Measurements from ENCODE around the gene GRIFIN.

GRIFIN gene

GRCh38 chr7:2512179-2512661 is 36.0 kb upstream of the GRIFIN start:
- no peak for DNase-seq
- H3K27me3 ChIP-seq (replicated peaks; ENCODE audit: control insufficient read depth, insufficient read depth, low read length, poor library complexity, severe bottlenecking) = no peaks in the 10 kb centered on the region
- H3K4me1 ChIP-seq (ENCODE audit: control insufficient read depth, insufficient read depth, low read length, poor library complexity, severe bottlenecking) = peaks cover 60% of the 10 kb centered on the region
- H3K9me3 ChIP-seq (ENCODE audit: control insufficient read depth, low read length) = no peaks in the 10 kb centered on the region
- peak overlapping the region; percentile 45 for H3K4me3 ChIP-seq (ENCODE audit: insufficient read depth, low read depth, low read length, poor library complexity, severe bottlenecking)
- no peaks in the 10 kb centered on the region for H3K36me3 ChIP-seq (ENCODE audit: control insufficient read depth, insufficient read depth, low read length)
- H3K27ac ChIP-seq (ENCODE audit: insufficient read depth, low read length, poor library complexity, severe bottlenecking) = peak overlapping the region; percentile 88

GRCh38 chr7:2511769-2512168 is 35.6 kb upstream of the GRIFIN start:
- Histone ChIP-seq H3K4me1 (ENCODE audit: control insufficient read depth, insufficient read depth, low read length, poor library complexity, severe bottlenecking) (peaks cover 61% of the 10 kb centered on the region), H3K27me3 (replicated peaks; ENCODE audit: control insufficient read depth, insufficient read depth, low read length, poor library complexity, severe bottlenecking) (no peaks in the 10 kb centered on the region), H3K4me3 (ENCODE audit: insufficient read depth, low read depth, low read length, poor library complexity, severe bottlenecking) (peak overlapping the region; percentile 45), H3K36me3 (ENCODE audit: control insufficient read depth, insufficient read depth, low read length) (no peaks in the 10 kb centered on the region), H3K27ac (ENCODE audit: insufficient read depth, low read length, poor library complexity, severe bottlenecking) (peak overlapping the region; percentile 88), H3K9me3 (ENCODE audit: control insufficient read depth, low read length) (no peaks in the 10 kb centered on the region)
- no peak for DNase-seq

DNA sequence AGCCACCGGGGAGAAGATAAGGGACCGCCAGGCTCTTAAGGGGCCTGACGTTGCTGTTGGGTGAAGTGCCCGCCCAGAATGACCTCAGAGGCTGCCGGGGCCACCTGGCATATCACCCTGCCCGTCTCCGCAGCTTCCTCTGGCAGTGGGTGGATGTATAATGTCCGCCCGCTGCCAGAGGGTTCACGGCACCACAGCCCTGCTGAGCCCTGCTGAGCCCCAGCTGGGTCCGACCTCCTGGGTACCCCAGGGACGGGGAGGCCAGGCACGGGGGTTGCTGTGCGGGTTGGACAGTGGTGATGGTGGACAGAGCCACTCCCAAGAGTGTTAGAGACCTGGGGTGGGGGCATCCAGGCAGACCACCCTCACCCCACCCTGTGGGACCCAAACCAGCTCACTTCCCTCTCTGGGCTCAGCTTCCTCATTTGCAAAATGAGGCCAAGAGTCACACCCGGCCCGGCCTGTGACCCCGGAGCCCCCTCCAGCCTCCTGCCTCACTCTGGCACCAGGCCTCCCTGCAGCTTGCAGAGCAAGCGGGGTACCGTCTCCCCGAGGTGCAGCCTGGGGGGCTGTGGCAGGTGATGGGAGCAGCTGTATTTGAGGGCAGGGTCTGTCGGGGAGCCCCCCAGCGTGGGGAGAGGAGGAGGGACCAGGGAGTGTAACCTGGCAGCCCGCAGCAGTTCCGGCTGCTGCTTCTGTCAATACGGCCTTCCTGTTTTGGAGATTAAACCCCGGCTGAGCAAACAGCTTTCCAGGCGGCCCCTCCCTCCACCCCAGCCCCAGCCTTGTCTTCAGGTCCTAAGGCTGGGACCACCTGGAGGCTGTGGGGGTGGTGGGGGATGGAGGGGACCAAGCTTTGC is 34.9 kb upstream of the GRIFIN start:
- peak; percentile 46 to 50 (median 49) for DNase-seq
- no peaks in the 10 kb centered on the region for H3K36me3 ChIP-seq (ENCODE audit: control insufficient read depth, insufficient read depth, low read length)
- H3K9me3 ChIP-seq (ENCODE audit: control insufficient read depth, low read length) = no peaks in the 10 kb centered on the region
- peaks cover 61% of the 10 kb centered on the region for H3K4me1 ChIP-seq (ENCODE audit: control insufficient read depth, insufficient read depth, low read length, poor library complexity, severe bottlenecking)
- no peaks in the 10 kb centered on the region for H3K27me3 ChIP-seq (replicated peaks; ENCODE audit: control insufficient read depth, insufficient read depth, low read length, poor library complexity, severe bottlenecking)
- H3K4me3 ChIP-seq (ENCODE audit: insufficient read depth, low read depth, low read length, poor library complexity, severe bottlenecking) = peak overlapping the region; percentile 45
- peak overlapping the region; percentile 88 for H3K27ac ChIP-seq (ENCODE audit: insufficient read depth, low read length, poor library complexity, severe bottlenecking)

GRCh38 chr7:2510130-2510776 is 34.1 kb upstream of the GRIFIN start:
- Histone ChIP-seq H3K27ac (ENCODE audit: insufficient read depth, low read length, poor library complexity, severe bottlenecking) (peak overlapping the region; percentile 88), H3K4me3 (ENCODE audit: insufficient read depth, low read depth, low read length, poor library complexity, severe bottlenecking) (peak overlapping the region; percentile 45), H3K27me3 (replicated peaks; ENCODE audit: control insufficient read depth, insufficient read depth, low read length, poor library complexity, severe bottlenecking) (no peaks in the 10 kb centered on the region), H3K9me3 (ENCODE audit: control insufficient read depth, low read length) (no peaks in the 10 kb centered on the region), H3K36me3 (ENCODE audit: control insufficient read depth, insufficient read depth, low read length) (no peaks in the 10 kb centered on the region), H3K4me1 (ENCODE audit: control insufficient read depth, insufficient read depth, low read length, poor library complexity, severe bottlenecking) (peaks cover 61% of the 10 kb centered on the region)
- DNase-seq = no peak

DNA sequence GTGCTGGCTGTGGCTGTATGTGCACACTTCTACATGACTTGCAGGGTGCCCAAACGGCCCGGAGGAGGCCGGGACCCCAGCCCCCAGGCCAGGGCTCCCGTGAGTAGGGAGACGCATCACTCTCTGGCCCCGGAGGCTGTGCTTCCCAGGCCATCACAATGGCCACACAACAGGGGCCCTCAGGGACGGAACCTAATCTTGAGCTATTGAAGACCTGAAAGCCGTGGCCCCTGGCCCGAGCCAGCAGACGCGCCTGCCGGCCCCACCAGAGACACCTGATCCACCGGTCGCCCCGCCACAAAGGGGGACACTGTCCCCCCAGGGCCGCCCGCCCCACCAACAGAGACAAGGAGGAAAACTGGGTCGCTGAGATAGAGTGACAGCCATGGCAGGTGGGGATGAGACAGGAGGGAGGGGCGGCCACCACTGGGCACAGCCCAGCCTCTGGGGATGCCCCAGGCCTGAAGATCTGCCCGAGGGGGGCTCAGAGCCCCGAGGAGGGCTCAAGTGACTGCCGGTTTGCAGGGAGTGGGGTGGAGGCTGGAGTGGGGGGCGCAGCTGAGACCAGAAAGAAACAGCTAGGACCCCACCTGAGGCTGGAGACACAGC is 33.2 kb upstream of the GRIFIN start:
- peak overlapping the region; percentile 88 for H3K27ac ChIP-seq (ENCODE audit: insufficient read depth, low read length, poor library complexity, severe bottlenecking)
- no peak overlapping the region for H3K4me3 ChIP-seq (ENCODE audit: insufficient read depth, low read depth, low read length, poor library complexity, severe bottlenecking)
- no peak for DNase-seq

DNA sequence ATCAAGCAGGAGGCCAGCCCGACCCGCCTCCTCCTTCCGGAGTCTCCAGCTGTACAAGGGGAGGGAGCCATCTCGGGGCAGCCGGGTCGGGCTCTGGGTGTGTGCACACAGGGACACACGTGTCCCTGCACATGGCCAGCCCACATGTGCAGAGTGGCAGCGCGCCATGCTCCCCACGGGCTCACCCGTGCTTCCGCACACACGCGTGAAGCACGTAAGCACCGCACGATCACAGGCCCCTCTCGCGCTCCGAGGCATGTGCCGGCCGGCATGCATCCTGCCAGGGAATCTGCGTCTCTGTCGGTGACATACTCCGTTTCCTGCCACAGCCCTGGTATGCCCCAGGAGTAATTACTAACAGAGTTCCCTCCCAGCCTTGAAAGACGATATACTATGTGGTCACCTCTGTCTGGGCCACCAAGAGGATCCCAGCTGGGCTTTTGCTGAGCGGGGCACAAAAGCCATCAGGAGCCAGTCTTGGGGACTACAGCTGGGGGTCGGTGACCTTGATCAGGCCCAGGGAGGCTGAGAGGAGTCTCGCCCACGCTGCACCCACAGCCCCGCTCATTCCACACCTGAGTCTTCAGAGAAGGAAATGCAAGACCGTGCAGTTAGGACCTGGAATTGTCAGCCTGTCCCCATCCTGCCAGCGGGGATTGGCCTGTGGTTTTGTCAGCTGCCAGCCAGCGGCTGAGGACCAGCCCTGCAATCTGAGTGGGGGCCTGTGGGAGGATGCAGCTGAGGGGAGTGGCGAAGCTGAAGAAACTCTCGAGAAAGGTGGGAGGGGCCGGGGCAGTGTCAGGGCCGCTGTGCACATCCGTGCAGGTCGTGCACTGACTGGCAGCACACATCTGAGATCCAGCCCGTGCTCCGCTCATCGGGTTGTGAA is 32.4 kb upstream of the GRIFIN start:
- Histone ChIP-seq H3K27me3 (replicated peaks; ENCODE audit: control insufficient read depth, insufficient read depth, low read length, poor library complexity, severe bottlenecking) (no peaks in the 10 kb centered on the region), H3K27ac (ENCODE audit: insufficient read depth, low read length, poor library complexity, severe bottlenecking) (peak overlapping the region; percentile 88)
- peak; percentile 73 to 82 (median 77) for DNase-seq

More for the DNA sequence above, 33.2 kb upstream of the GRIFIN start:
- no peaks in the 10 kb centered on the region for H3K27me3 ChIP-seq (replicated peaks; ENCODE audit: control insufficient read depth, insufficient read depth, low read length, poor library complexity, severe bottlenecking)
- no peaks in the 10 kb centered on the region for H3K9me3 ChIP-seq (ENCODE audit: control insufficient read depth, low read length)
- no peaks in the 10 kb centered on the region for H3K36me3 ChIP-seq (ENCODE audit: control insufficient read depth, insufficient read depth, low read length)
- peaks cover 61% of the 10 kb centered on the region for H3K4me1 ChIP-seq (ENCODE audit: control insufficient read depth, insufficient read depth, low read length, poor library complexity, severe bottlenecking)

GRCh38 chr7:2507917-2508306 is 31.7 kb upstream of the GRIFIN start:
- Histone ChIP-seq H3K36me3 (ENCODE audit: control insufficient read depth, insufficient read depth, low read length) (no peaks in the 10 kb centered on the region), H3K27ac (ENCODE audit: insufficient read depth, low read length, poor library complexity, severe bottlenecking) (peak overlapping the region; percentile 88), H3K4me1 (ENCODE audit: control insufficient read depth, insufficient read depth, low read length, poor library complexity, severe bottlenecking) (peaks cover 57% of the 10 kb centered on the region), H3K9me3 (ENCODE audit: control insufficient read depth, low read length) (no peaks in the 10 kb centered on the region), H3K4me3 (ENCODE audit: insufficient read depth, low read depth, low read length, poor library complexity, severe bottlenecking) (no peak overlapping the region), H3K27me3 (replicated peaks; ENCODE audit: control insufficient read depth, insufficient read depth, low read length, poor library complexity, severe bottlenecking) (no peaks in the 10 kb centered on the region)
- DNase-seq = no peak

More for the DNA sequence above, 32.4 kb upstream of the GRIFIN start:
- no peaks in the 10 kb centered on the region for H3K36me3 ChIP-seq (ENCODE audit: control insufficient read depth, insufficient read depth, low read length)
- H3K9me3 ChIP-seq (ENCODE audit: control insufficient read depth, low read length) = no peaks in the 10 kb centered on the region
- peaks cover 61% of the 10 kb centered on the region for H3K4me1 ChIP-seq (ENCODE audit: control insufficient read depth, insufficient read depth, low read length, poor library complexity, severe bottlenecking)
- H3K4me3 ChIP-seq (ENCODE audit: insufficient read depth, low read depth, low read length, poor library complexity, severe bottlenecking) = no peak overlapping the region

- Histone ChIP-seq H3K4me3 (ENCODE audit: insufficient read depth, low read depth, low read length, poor library complexity, severe bottlenecking) (no peak overlapping the region), H3K27me3 (replicated peaks; ENCODE audit: control insufficient read depth, insufficient read depth, low read length, poor library complexity, severe bottlenecking) (no peaks in the 10 kb centered on the region), H3K27ac (ENCODE audit: insufficient read depth, low read length, poor library complexity, severe bottlenecking) (peak overlapping the region; percentile 88), H3K9me3 (ENCODE audit: control insufficient read depth, low read length) (no peaks in the 10 kb centered on the region), H3K36me3 (ENCODE audit: control insufficient read depth, insufficient read depth, low read length) (no peaks in the 10 kb centered on the region), H3K4me1 (ENCODE audit: control insufficient read depth, insufficient read depth, low read length, poor library complexity, severe bottlenecking) (peaks cover 51% of the 10 kb centered on the region)
- DNase-seq = no peak
Measured at GRCh38 chr7:2507208-2507916, 31.2 kb upstream of the GRIFIN start.

GRCh38 chr7:2505401-2505800 is 29.2 kb upstream of the GRIFIN start:
- Histone ChIP-seq H3K36me3 (ENCODE audit: control insufficient read depth, insufficient read depth, low read length) (no peaks in the 10 kb centered on the region), H3K4me1 (ENCODE audit: control insufficient read depth, insufficient read depth, low read length, poor library complexity, severe bottlenecking) (peaks cover 32% of the 10 kb centered on the region), H3K9me3 (ENCODE audit: control insufficient read depth, low read length) (no peaks in the 10 kb centered on the region), H3K4me3 (ENCODE audit: insufficient read depth, low read depth, low read length, poor library complexity, severe bottlenecking) (no peak overlapping the region), H3K27ac (ENCODE audit: insufficient read depth, low read length, poor library complexity, severe bottlenecking) (no peak overlapping the region), H3K27me3 (replicated peaks; ENCODE audit: control insufficient read depth, insufficient read depth, low read length, poor library complexity, severe bottlenecking) (no peaks in the 10 kb centered on the region)
- DNase-seq = no peak
